CD14-positive monocyte (primary cell): ENCODE results near the gene GREB1. TPM values are rescaled to one million over a fixed set of nuclear protein-coding genes. Genes with fewer than 3 reads are reported as not detected.

Source experiments
- DNase-seq, 3 donors: peaks; one replicate each; pipeline ENCODE4 v3.0.0-alpha.2; 2011 to 2022
- H2AFZ ChIP-seq: 2 replicates; pipeline ENCODE4 v1.6.0; 2012; ENCODE audit warnings: mild to moderate bottlenecking, low read depth, low read length, inconsistent platforms; ENCODE audit not compliant: insufficient read depth, poor library complexity, severe bottlenecking
- H3K27ac ChIP-seq, 2 donors: 1 replicate in 1 of 2; 2 replicates in 1 of 2; pipeline ENCODE4 v1.5.1; 2012 to 2013; ENCODE audit warnings: low read length in 2 of 2, control low read depth in 1 of 2, inconsistent platforms in 1 of 2, low read depth in 1 of 2, mild to moderate bottlenecking in 1 of 2
- H3K27me3 ChIP-seq, 2 donors: one replicate each; pipeline versions ENCODE4 v1.6.0 to v1.6.1; 2011 to 2013; ENCODE audit warnings: low read length in 2 of 2; ENCODE audit not compliant: control insufficient read depth in 2 of 2, insufficient read depth in 2 of 2
- H3K36me3 ChIP-seq, 2 donors: replicated peaks in 1 of 2; 1 replicate in 1 of 2; 2 replicates in 1 of 2; pipeline versions ENCODE4 v1.5.1 to v1.6.1; 2012 to 2013; ENCODE audit warnings: low read length in 2 of 2, control low read depth in 1 of 2, inconsistent platforms in 1 of 2, mild to moderate bottlenecking in 1 of 2; ENCODE audit not compliant: insufficient read depth in 2 of 2, control insufficient read depth in 1 of 2
- H3K4me1 ChIP-seq, 2 donors: 1 replicate in 1 of 2; 2 replicates in 1 of 2; pipeline versions ENCODE4 v1.5.1 to v1.6.1; 2012 to 2013; ENCODE audit warnings: low read length in 2 of 2, control low read depth in 1 of 2, inconsistent platforms in 1 of 2, mild to moderate bottlenecking in 1 of 2, moderate library complexity in 1 of 2; ENCODE audit not compliant: insufficient read depth in 2 of 2, control insufficient read depth in 1 of 2
- H3K4me2 ChIP-seq: replicated peaks from 2 replicates; pipeline ENCODE3; 2012; ENCODE audit warnings: low read length, moderate library complexity, mild to moderate bottlenecking; ENCODE audit not compliant: poor library complexity, severe bottlenecking; ENCODE audit errors: extremely low read depth
- H3K4me3 ChIP-seq, 3 experiments: fragments of 200-600 bp in 1 of 3; sonication (generic) in 1 of 3; replicated peaks in 1 of 3; 1 replicate in 2 of 3; 2 replicates in 1 of 3; pipeline ENCODE4 v1.5.1; 2011 to 2013; ENCODE audit warnings: low read length in 3 of 3, mild to moderate bottlenecking in 3 of 3, control low read depth in 2 of 3, low read depth in 2 of 3, inconsistent platforms in 1 of 3, moderate library complexity in 1 of 3
- H3K79me2 ChIP-seq: 2 replicates; pipeline ENCODE4 v1.6.0; 2012; ENCODE audit warnings: mild to moderate bottlenecking, control low read depth, inconsistent platforms, low read length, moderate library complexity; ENCODE audit not compliant: insufficient read depth
- H3K9ac ChIP-seq: 2 replicates; pipeline ENCODE4 v1.6.0; 2017; ENCODE audit warnings: low read length, mild to moderate bottlenecking; ENCODE audit not compliant: insufficient read depth, poor library complexity, severe bottlenecking
- H3K9me3 ChIP-seq, 2 donors: replicated peaks in 1 of 2; 1 replicate in 1 of 2; 2 replicates in 1 of 2; pipeline versions ENCODE4 v1.5.1 to v1.6.1; 2012 to 2013; ENCODE audit warnings: low read length in 2 of 2, control low read depth in 1 of 2; ENCODE audit not compliant: control insufficient read depth in 1 of 2, insufficient read depth in 1 of 2
- H4K20me1 ChIP-seq: 2 replicates; pipeline ENCODE4 v1.6.0; 2012; ENCODE audit warnings: mild to moderate bottlenecking, low read length, control low read depth, moderate library complexity; ENCODE audit not compliant: insufficient read depth
- H3K27ac Mint-ChIP-seq, 7 donors: one replicate each; pipeline ENCODE4 v1.8.0; 2020; ENCODE audit warnings: mild to moderate bottlenecking in 7 of 7, mixed read lengths in 7 of 7, moderate library complexity in 6 of 7, inconsistent platforms in 2 of 7
- H3K27me3 Mint-ChIP-seq, 3 donors: one replicate each; pipeline ENCODE4 v1.8.0; 2021 to 2022; ENCODE audit warnings: low read depth in 3 of 3, mild to moderate bottlenecking in 3 of 3, mixed read lengths in 3 of 3, moderate library complexity in 3 of 3, inconsistent platforms in 1 of 3
- H3K36me3 Mint-ChIP-seq, 2 donors: one replicate each; pipeline ENCODE4 v1.8.0; 2020; ENCODE audit warnings: mixed read lengths in 2 of 2, inconsistent platforms in 1 of 2, mild to moderate bottlenecking in 1 of 2
- H3K4me1 Mint-ChIP-seq: one replicate; pipeline ENCODE4 v1.8.0; 2020; ENCODE audit warnings: mild to moderate bottlenecking, mixed read lengths
- H3K4me3 Mint-ChIP-seq, 2 donors: one replicate each; pipeline ENCODE4 v1.8.0; 2020; ENCODE audit warnings: mild to moderate bottlenecking in 2 of 2, mixed read lengths in 2 of 2, moderate library complexity in 1 of 2
- H3K9me3 Mint-ChIP-seq, 7 donors: one replicate each; pipeline ENCODE4 v1.8.0; 2020 to 2022; ENCODE audit warnings: mixed read lengths in 7 of 7, mild to moderate bottlenecking in 6 of 7, moderate library complexity in 6 of 7, inconsistent platforms in 2 of 7
- WGBS: methylation state at CpG from one replicate; pipeline ENCODE4 v1.1.5; 2013; ENCODE audit warnings: missing lambda C conversion rate; ENCODE audit not compliant: insufficient coverage; 5-methylcytosine and 5-hydroxymethylcytosine counted together
- intact Hi-C, 2 donors: fragments of 100-400 bp; cut with micrococcal nuclease; formaldehyde crosslinking; loops; one replicate each; pipeline versions ENCODE4 v1.15.0 to v1.15.1; 2023
- polyA plus RNA-seq, 3 donors: library from polyadenylated mRNA; depleted of rRNA in 1 of 3; unstranded in 2 of 3; stranded (reverse) in 1 of 3; fragments of 300-500 nt in 2 of 3; fragments of >200 nt in 1 of 3; fragmentation: Illumina TruSeq in 2 of 3; gene quantifications; 1 replicate in 2 of 3; 2 replicates in 1 of 3; pipeline ENCODE4 v1.2.3, GENCODE V29; 2012 to 2021
- TF ChIP-seq, protein P1 (sequence below): fragments of 200-600 bp; IDR thresholded peaks from one replicate; pipeline ENCODE4 v1.8.0; 2022; ENCODE audit warnings: antibody characterized with exemption, mild to moderate bottlenecking

The GREB1 gene
- polyA plus RNA-seq, 3 donors, result not detected

DNA sequence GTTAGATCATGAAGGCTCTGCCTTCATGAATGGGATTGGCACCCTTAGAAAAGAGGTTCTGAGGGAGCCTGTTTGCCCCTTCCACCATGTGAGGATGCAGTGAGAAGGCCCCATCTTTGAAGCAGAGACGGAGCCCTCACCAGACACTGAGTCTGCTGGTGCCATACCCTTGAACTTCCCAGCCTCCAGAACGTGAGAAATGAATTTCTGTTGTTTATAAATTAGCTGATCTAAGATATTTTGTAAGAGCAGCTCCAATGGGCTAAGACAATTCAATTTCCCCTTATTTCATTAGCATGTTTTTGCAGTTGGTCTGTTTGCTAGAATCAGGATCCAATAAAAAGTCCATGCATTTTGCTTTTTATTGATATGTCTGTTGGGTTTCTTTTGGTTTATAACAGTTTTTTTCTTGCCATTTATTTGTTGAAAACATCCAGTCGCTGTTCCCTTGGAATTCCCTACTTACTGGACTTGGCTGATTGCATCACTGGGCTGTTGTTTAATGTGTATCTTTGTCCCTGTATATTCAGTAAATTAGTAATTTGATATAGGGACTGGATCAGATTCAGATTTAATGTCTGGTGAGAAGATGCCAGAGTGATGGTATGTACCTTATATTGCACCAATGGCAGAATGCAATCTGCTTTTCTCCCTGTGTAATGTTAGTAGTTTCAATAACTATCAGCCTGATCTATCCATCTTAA is 24.0 kb upstream of the GREB1 start:
- peaks cover 3 to 10% (median 6%) of the 10 kb centered on the region in 3 donors for H3K27me3 Mint-ChIP-seq
- intact Hi-C loops, result no loop called here
- no peaks in the 10 kb centered on the region for H3K36me3 Mint-ChIP-seq
- H3K27me3 ChIP-seq, result no peaks in the 10 kb centered on the region
- H4K20me1 ChIP-seq, result no peaks in the 10 kb centered on the region
- no peak overlapping the region for H3K9ac ChIP-seq
- H3K79me2 ChIP-seq, result no peaks in the 10 kb centered on the region
- no peak for DNase-seq
- no peak overlapping the region for H3K4me3 ChIP-seq
- H3K4me1 ChIP-seq, result no peaks in the 10 kb centered on the region
- H3K4me3 Mint-ChIP-seq, result no peak overlapping the region
- H3K9me3 Mint-ChIP-seq, result peaks cover 0 to 6% (median 0%) of the 10 kb centered on the region in 7 donors
- H3K4me1 Mint-ChIP-seq, result no peaks in the 10 kb centered on the region
- TF ChIP-seq, protein P1, sequence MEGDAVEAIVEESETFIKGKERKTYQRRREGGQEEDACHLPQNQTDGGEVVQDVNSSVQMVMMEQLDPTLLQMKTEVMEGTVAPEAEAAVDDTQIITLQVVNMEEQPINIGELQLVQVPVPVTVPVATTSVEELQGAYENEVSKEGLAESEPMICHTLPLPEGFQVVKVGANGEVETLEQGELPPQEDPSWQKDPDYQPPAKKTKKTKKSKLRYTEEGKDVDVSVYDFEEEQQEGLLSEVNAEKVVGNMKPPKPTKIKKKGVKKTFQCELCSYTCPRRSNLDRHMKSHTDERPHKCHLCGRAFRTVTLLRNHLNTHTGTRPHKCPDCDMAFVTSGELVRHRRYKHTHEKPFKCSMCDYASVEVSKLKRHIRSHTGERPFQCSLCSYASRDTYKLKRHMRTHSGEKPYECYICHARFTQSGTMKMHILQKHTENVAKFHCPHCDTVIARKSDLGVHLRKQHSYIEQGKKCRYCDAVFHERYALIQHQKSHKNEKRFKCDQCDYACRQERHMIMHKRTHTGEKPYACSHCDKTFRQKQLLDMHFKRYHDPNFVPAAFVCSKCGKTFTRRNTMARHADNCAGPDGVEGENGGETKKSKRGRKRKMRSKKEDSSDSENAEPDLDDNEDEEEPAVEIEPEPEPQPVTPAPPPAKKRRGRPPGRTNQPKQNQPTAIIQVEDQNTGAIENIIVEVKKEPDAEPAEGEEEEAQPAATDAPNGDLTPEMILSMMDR, result no peak
- H3K36me3 ChIP-seq, result no peaks in the 10 kb centered on the region
- H3K9me3 ChIP-seq, result no peaks in the 10 kb centered on the region
- H3K27ac ChIP-seq, result no peak overlapping the region
- H3K4me2 ChIP-seq, result no peak overlapping the region
- no peak overlapping the region for H3K27ac Mint-ChIP-seq
- H2AFZ ChIP-seq, result no peak overlapping the region
- no CpG with 5 or more reads among the region's 3 CpGs for WGBS

DNA sequence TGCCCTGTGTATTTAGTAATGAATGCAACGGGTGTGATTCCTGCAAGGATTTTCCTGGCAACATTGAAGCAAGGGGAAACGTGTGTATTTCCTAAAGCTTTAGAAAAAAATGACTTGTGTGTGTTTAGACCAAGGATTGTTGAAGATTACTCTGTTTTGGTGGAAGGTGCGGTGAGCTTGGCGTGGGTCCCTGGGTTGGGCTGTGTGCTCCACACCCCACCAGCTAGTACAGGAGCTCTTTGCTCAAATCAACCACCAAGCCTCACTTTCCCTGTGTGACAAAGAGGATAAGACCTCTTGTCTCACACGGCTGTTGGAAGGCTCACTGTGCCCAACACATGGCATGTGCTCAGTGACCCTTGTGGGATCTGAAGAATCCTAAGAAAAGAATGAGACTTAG is 21.4 kb upstream of the GREB1 start:
- TF ChIP-seq, protein P1, result no peak
- H3K27me3 ChIP-seq, result no peaks in the 10 kb centered on the region
- H3K27ac Mint-ChIP-seq, result no peak overlapping the region
- H3K27ac ChIP-seq, result no peak overlapping the region
- H3K79me2 ChIP-seq, result no peaks in the 10 kb centered on the region
- no peak for DNase-seq
- no peak overlapping the region for H2AFZ ChIP-seq
- 72% methylated on average over 2 of the region's 5 CpGs for WGBS
- no peaks in the 10 kb centered on the region for H4K20me1 ChIP-seq
- peaks cover 8 to 17% (median 14%) of the 10 kb centered on the region in 3 donors for H3K27me3 Mint-ChIP-seq
- no peaks in the 10 kb centered on the region for H3K4me1 Mint-ChIP-seq
- no peaks in the 10 kb centered on the region for H3K4me1 ChIP-seq
- intact Hi-C loops, result no loop called here
- no peak overlapping the region for H3K4me3 ChIP-seq
- no peak overlapping the region for H3K4me2 ChIP-seq
- H3K9ac ChIP-seq, result no peak overlapping the region
- no peaks in the 10 kb centered on the region for H3K9me3 Mint-ChIP-seq
- no peaks in the 10 kb centered on the region for H3K36me3 ChIP-seq
- H3K9me3 ChIP-seq, result no peaks in the 10 kb centered on the region
- H3K4me3 Mint-ChIP-seq, result no peak overlapping the region
- H3K36me3 Mint-ChIP-seq, result no peaks in the 10 kb centered on the region
